Activated T-cell treated with anti-CD3 and anti-CD28 coated beads, Interleukin-2, amount 50 U/mL, for 4 hours (primary cell): ENCODE results near the gene SORCS2. TPM values are rescaled to one million over a fixed set of nuclear protein-coding genes. Genes with fewer than 3 reads are reported as not detected.

Experiments
- ATAC-seq, 2 donors: fragments of 200-7000 bp; cut with Tn5 transposase; one replicate each; pipeline ENCODE4 v1.10.0; 2021
- DNase-seq: peaks from one replicate; pipeline ENCODE4 v3.0.0-alpha.2; 2020
- H3K27me3 Mint-ChIP-seq: one replicate; pipeline ENCODE4 v1.8.0; 2021; ENCODE audit warnings: low read depth, mixed read lengths
- H3K36me3 Mint-ChIP-seq: one replicate; pipeline ENCODE4 v1.8.0; 2022; ENCODE audit warnings: mixed read lengths; ENCODE audit not compliant: insufficient read depth
- H3K4me1 Mint-ChIP-seq: one replicate; pipeline ENCODE4 v1.8.0; 2021; ENCODE audit warnings: low read depth, mixed read lengths
- H3K4me3 Mint-ChIP-seq: one replicate; pipeline ENCODE4 v1.8.0; 2021; ENCODE audit warnings: mild to moderate bottlenecking, moderate library complexity, mixed read lengths
- H3K9me3 Mint-ChIP-seq: one replicate; pipeline ENCODE4 v1.8.0; 2021; ENCODE audit warnings: mixed read lengths
- total RNA-seq, 3 donors: library from RNA; stranded (reverse); gene quantifications; one replicate each; pipeline ENCODE4 v1.2.1, GENCODE V29; 2021

Gene SORCS2
- total RNA-seq, 3 donors from 2014 or later, result 0.18 to 0.43 TPM; not detected in 1

DNA sequence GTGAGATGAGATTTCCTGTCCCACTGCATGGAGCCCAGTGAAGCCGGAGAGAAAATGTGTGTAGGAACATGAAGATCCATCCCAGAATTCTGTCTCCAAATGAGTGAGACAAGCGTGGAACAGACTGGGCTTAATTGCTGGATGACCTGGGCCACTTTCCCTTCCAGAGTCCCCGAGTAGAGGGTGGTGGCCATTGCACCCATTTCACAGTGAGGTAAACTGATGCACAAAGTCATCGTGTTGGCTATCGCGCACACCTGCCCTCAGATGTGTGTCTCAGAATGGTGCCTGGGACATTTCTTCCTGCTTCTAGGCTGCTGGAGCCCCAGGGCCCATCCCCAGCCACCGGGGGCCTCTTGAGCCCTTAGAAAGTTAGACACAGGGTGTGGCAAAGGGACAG is 285.4 kb downstream of the SORCS2 start:
- H3K9me3 Mint-ChIP-seq, result no peaks in the 10 kb centered on the region
- no peak overlapping the region for H3K4me3 Mint-ChIP-seq
- no peaks in the 10 kb centered on the region for H3K27me3 Mint-ChIP-seq
- DNase-seq, result no peak
- no peaks in the 10 kb centered on the region for H3K36me3 Mint-ChIP-seq
- H3K4me1 Mint-ChIP-seq, result no peaks in the 10 kb centered on the region
- ATAC-seq, result no peak

DNA sequence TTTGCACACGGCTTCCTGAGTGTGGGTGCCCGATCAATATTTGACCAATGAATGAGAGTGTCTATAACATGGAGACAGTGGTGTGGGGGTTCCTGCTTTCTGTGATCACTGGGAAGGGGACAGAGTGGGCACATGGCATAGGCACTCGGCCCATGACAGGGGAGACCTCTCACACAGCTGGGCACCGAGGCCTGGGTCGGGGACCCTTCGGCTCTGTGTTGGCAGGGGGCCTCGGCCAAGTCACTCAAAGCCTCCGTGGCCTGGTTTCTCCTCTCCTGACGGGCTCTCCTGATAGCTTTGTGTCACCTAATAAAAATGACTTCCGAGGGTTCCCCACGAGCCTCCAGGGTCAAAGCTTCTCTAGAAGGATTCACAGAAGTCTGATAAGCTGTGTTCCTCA is 286.3 kb downstream of the SORCS2 start:
- H3K36me3 Mint-ChIP-seq, result no peaks in the 10 kb centered on the region
- no peaks in the 10 kb centered on the region for H3K27me3 Mint-ChIP-seq
- no peak overlapping the region for H3K4me3 Mint-ChIP-seq
- no peaks in the 10 kb centered on the region for H3K4me1 Mint-ChIP-seq
- no peaks in the 10 kb centered on the region for H3K9me3 Mint-ChIP-seq
- DNase-seq (no peak), ATAC-seq (no peak)

DNA sequence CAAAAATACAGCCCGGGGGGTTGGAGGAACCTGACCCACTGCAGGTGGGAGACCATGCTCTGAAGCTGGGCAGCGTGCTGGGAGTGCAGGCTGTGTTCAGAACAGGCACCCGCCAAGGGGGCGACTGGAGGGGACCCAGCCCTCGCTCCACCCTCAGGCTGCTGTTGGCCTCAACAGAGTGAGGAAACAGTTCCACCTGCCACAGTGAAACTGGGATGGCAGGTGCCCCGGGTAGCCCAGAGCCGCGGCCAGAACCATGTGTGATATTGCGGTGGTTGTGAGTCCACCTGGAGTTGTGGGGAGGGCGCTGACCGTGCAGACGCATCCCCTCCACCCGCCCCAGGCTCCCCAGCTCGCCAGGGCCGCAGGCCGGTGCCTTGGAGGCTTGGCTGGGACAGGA is 288.1 kb downstream of the SORCS2 start:
- Mint-ChIP-seq H3K4me3 (no peak overlapping the region), H3K27me3 (peaks cover 3% of the 10 kb centered on the region), H3K9me3 (no peaks in the 10 kb centered on the region), H3K36me3 (no peaks in the 10 kb centered on the region), H3K4me1 (no peaks in the 10 kb centered on the region)
- ATAC-seq, result no peak
- no peak for DNase-seq

DNA sequence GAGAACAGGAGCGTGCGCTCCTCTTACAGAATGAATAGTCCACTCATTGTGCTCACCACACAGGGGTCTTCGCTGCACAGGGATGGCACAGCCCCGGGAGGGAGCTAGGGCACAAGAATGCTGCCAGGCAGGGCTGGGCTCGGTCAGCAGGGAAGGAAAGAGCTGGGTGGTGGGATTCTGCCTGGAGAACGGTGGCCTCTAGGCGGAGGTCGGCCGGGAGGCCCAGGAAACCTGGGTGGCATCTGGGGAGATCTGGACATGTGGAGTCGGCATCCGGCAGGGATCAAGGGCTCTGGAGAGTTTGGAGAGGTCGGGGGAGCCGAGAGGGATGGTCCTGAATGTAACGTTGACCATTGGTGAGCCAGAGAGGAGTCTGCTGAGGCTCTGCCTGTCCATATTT is 288.9 kb downstream of the SORCS2 start:
- H3K27me3 Mint-ChIP-seq, result peaks cover 3% of the 10 kb centered on the region
- H3K9me3 Mint-ChIP-seq, result no peaks in the 10 kb centered on the region
- DNase-seq (no peak), ATAC-seq (no peak)
- H3K4me3 Mint-ChIP-seq, result no peak overlapping the region
- H3K4me1 Mint-ChIP-seq, result no peaks in the 10 kb centered on the region
- H3K36me3 Mint-ChIP-seq, result no peaks in the 10 kb centered on the region

DNA sequence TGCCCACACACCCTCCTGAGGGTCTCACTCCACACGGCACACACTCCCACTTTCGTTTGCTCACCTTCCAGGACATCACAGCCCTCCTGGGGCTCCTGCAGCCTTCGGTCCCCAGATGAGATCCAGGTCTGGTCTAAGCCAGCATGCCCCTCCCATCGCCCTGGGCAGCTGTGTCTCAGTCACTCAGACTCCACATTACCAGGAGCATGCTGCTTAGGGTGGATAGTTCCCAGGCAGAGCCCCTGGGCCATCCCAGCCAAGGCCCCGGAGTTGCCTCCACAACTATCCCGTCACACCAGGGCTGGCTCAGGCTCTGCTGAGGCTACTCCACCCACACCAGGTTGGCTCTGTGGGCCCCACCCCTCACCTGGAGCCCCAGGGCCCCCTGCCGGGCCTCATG is 292.8 kb downstream of the SORCS2 start:
- DNase-seq (no peak), ATAC-seq (no peak)
- no peaks in the 10 kb centered on the region for H3K4me1 Mint-ChIP-seq
- H3K27me3 Mint-ChIP-seq, result peaks cover 21% of the 10 kb centered on the region
- no peaks in the 10 kb centered on the region for H3K36me3 Mint-ChIP-seq
- H3K4me3 Mint-ChIP-seq, result no peak overlapping the region
- H3K9me3 Mint-ChIP-seq, result no peaks in the 10 kb centered on the region

DNA sequence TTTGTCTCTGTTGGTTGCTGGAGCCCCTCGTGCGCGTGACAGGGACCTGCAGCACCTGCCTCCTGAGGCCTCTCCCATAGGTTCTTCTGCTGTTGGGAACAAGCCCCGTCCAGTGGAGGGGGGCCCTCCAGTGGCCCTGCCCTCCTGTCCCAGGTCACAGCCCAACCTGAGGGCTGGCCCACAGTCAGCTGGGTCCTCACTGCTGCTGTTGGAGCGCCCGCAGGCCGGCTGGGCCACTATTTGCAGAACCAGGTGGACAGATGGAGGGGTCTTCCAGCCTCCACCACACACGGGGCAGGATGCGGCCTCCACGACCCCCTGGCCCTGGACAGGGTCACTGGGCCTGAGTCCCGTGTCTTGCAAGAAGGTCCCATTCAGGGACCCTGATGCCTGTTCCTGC is 293.8 kb downstream of the SORCS2 start:
- Mint-ChIP-seq H3K4me3 (no peak overlapping the region), H3K4me1 (no peaks in the 10 kb centered on the region), H3K9me3 (no peaks in the 10 kb centered on the region), H3K27me3 (peaks cover 23% of the 10 kb centered on the region), H3K36me3 (no peaks in the 10 kb centered on the region)
- no peak for DNase-seq
- ATAC-seq, result no peak

DNA sequence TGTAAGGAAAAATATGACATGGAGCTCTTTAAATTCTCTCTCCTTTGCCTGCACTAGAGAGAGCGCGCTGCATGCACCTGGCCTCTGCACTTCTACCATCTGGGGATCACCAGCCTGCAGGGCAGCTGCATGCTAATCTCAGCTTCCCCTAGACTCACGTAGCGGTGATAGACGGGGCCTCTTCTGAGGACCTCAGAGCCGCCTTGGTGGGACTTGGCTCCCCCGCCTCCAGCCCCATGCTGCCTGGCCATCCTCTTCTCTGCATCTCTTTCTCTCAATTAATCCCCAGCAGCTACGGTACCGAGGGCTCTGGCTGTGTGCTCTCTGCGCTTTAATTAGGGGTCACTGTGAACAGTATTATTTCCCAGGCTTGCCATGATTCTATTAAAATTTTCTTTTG is 295.2 kb downstream of the SORCS2 start:
- no peaks in the 10 kb centered on the region for H3K9me3 Mint-ChIP-seq
- DNase-seq (no peak), ATAC-seq (no peak)
- H3K27me3 Mint-ChIP-seq, result peaks cover 24% of the 10 kb centered on the region
- H3K36me3 Mint-ChIP-seq, result no peaks in the 10 kb centered on the region
- H3K4me1 Mint-ChIP-seq, result no peaks in the 10 kb centered on the region
- H3K4me3 Mint-ChIP-seq, result no peak overlapping the region

DNA sequence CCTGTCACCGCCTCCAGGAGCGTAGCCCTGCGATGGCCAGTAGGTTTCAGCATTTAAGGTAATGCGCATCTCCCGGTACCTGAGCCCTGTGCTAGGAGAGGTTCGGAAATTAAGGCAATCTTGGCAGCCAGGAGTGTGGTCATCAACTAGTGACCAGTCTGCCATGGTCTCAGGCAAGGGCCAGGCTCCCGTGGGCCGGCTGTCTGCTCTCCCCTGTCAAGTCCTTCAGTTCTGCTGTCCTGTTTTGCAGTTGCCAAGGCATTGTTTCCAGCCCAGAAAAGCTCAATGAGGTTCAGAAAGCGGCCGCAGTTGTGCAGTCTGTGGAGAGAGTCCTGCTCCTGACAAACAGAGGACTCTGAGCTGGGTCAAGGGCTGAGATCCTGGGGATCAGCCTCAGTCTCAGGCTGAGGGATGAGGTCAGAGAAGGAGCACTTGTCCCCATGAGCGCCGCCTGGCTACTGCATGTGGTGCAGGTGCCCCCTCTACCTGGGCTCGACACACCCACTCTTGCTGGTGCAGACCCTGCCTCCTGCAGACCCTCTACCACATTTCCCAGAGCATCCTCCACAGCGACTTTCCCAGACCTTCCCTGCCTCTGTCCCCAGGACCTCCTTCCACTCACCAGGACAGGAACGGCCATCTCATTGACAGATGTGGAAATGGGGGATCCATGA is 295.8 kb downstream of the SORCS2 start:
- Mint-ChIP-seq H3K9me3 (no peaks in the 10 kb centered on the region), H3K4me3 (no peak overlapping the region), H3K36me3 (no peaks in the 10 kb centered on the region), H3K27me3 (peaks cover 24% of the 10 kb centered on the region), H3K4me1 (no peaks in the 10 kb centered on the region)
- DNase-seq, result no peak
- ATAC-seq, result no peak

DNA sequence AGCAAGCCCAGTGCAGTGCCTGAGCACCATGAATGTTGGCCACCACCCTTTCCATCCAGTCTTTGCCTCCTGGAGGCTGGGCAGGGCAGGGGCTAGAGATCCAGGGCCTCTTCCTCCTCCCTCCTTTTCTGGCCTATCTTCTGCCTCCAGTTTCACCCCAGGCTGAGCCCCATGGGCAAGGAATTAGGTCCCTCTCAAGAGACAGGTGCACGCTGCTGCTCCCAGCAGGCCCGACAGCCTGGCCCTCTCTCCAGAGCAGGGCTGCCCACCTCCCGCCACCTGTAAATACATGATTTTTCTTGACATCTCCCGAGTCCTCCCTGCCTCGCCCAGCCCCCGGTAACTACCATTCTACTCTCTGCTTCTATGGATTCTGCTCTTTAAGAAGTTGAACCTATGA is 299.6 kb downstream of the SORCS2 start:
- DNase-seq (no peak), ATAC-seq (no peak)
- Mint-ChIP-seq H3K36me3 (no peaks in the 10 kb centered on the region), H3K4me1 (no peaks in the 10 kb centered on the region), H3K4me3 (no peak overlapping the region), H3K9me3 (no peaks in the 10 kb centered on the region), H3K27me3 (peaks cover 20% of the 10 kb centered on the region)

DNA sequence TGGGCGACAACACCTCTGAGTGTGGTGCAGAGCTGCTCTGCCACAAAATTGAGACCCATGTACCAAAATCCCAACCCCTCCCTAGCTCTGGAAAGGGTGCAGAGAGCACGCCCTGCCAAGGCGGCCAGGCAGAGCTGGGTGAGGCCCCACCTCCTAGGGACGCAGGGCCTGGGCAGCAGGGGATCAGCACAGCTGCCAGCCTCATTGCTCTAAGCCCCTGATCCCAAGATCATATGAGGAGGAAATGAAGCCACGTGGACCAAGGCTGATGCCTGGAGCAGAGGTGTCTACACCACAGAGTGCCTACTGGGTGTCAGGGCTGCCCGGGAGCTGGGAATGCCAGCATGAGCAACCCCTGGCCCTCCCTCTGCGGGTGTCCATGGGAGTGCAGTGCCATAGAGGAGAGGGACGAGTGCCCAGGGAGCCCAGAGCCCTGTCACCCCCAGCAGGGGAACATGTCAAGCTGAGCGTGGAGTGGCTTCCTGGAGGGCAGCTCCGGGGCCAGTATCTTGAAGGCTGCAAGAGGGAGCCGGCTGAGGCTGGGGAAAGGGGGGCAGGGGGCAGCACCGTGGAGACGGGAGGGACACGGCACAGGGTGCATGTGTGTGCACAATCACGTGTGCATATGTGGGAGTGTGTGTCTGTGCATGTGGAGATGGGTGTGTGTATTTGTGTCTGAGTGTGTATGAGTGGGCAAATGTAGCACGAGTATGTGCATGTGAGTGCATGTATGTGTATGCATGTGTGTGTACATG is 306.3 kb downstream of the SORCS2 start:
- no peak overlapping the region for H3K4me3 Mint-ChIP-seq
- H3K36me3 Mint-ChIP-seq, result no peaks in the 10 kb centered on the region
- DNase-seq (no peak), ATAC-seq (no peak)
- H3K4me1 Mint-ChIP-seq, result no peaks in the 10 kb centered on the region
- H3K9me3 Mint-ChIP-seq, result no peaks in the 10 kb centered on the region
- peaks cover 8% of the 10 kb centered on the region for H3K27me3 Mint-ChIP-seq

DNA sequence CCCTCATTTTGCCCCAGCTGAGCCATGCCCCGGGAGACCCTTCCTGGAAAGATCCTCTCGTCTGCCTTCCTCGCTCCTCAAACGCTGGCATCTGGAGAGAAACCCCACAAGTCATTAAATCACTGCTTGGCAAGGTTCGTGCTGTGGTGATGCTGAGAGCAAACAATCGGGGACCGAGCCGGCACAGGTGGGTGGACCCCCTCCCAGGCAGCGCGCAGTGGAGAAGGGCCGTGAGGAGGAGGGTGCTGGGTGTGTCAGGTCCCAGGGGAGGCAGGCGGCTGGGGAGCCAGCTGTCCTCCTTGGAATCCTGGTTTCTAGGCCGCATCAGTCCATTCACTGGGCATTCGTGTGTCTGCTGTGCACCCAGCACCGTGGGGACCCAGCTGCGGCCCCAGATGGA is 307.3 kb downstream of the SORCS2 start:
- H3K4me1 Mint-ChIP-seq, result no peaks in the 10 kb centered on the region
- no peak overlapping the region for H3K4me3 Mint-ChIP-seq
- no peak for DNase-seq
- H3K36me3 Mint-ChIP-seq, result no peaks in the 10 kb centered on the region
- H3K27me3 Mint-ChIP-seq, result peaks cover 8% of the 10 kb centered on the region
- H3K9me3 Mint-ChIP-seq, result no peaks in the 10 kb centered on the region
- ATAC-seq, result no peak

DNA sequence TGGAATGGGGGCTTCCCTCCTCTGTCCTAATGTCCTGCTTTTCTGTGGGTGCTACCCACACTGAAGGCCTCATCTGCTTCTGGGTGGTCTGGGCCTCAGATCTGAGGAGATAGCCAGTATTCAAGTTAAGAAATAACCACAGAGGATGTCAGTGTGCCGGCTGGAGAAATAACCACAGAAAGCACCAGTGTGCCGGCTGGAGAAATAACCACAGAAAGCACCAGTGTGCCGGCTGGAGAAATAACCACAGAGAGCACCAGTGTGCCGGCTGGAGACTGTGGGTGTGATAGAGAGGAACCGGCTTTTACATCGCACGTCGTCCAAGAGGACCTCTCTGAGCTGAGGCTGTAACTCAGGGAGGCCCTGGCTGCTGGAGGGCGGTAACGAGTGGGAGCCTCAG is 308.1 kb downstream of the SORCS2 start:
- no peak overlapping the region for H3K4me3 Mint-ChIP-seq
- DNase-seq (no peak), ATAC-seq (no peak)
- peaks cover 8% of the 10 kb centered on the region for H3K27me3 Mint-ChIP-seq
- H3K4me1 Mint-ChIP-seq, result no peaks in the 10 kb centered on the region
- H3K36me3 Mint-ChIP-seq, result no peaks in the 10 kb centered on the region
- no peaks in the 10 kb centered on the region for H3K9me3 Mint-ChIP-seq

DNA sequence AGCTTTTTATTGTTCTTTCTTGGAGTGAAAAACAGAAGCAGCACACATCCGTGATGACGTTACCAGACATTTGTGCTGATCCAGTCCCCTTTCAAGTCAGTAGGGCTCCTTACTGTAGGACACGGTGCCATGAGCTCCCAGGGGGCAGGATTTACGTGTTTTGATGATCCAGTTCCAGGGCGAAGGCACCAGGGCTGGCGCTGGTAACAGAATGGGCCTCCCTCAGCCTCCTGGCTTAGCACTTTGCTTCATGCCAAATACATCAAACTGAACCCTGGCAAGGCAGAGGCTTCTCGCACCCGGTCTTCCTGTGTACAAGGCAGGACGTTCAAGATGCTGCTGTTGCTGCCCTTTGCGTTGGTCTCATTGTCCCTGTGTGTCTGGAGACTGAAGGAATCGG is 309.0 kb downstream of the SORCS2 start:
- ATAC-seq (no peak), DNase-seq (no peak)
- Mint-ChIP-seq H3K27me3 (peaks cover 8% of the 10 kb centered on the region), H3K4me3 (no peak overlapping the region), H3K9me3 (no peaks in the 10 kb centered on the region), H3K4me1 (no peaks in the 10 kb centered on the region), H3K36me3 (no peaks in the 10 kb centered on the region)

DNA sequence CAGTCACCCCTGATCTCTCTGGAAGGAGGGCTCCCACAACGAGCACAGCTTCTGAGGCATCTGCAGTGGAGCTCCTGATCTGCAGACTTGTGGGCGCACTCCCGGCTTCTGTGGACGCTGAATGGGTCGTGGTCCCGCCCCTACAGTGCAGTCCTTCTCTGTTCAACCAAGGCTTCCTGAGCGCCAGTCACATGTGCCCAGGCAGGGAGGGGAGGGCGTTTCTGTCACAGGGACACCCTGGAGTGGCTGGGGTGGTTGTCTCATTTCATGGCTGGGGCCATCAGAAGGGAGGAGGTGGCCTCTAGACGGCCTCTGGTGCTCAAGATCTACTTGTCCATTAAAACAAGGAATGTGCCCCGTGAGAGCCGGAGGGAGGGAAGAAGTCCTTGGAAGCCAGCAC is 309.5 kb downstream of the SORCS2 start:
- Mint-ChIP-seq H3K9me3 (no peaks in the 10 kb centered on the region), H3K27me3 (peaks cover 11% of the 10 kb centered on the region)
- no peak for DNase-seq

DNA sequence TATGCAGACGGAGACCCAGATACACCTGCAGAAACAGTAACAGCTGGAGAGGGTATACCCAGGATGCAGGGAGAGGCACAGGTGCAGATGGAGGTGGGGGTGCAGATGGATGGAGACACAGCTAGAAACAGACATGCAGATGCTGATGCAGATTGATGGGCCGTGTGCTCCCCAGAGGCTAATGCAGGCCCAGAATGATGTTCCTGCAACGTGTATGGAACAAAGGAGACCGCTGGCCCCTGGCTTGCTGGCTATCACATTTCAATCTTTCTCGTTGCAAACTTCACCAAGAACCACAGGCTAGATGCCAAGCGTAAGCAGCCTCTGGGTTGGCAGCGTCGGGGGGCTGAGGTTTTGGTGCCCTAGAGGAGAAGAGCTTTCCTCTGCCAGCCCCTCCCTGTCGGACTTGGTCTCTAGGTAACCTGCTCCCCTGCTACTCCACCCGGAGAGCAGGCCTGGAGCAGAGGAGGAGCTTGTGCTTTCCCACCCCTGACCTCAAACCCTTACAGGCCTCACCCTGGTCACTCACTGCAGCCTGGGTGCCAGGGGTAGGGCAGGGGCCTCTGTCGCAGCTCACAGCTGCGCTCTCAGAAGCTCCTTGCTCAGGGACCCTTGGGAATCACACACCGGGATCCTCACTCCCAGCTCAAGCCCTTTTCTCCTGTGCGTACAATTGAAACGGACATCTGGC is 311.4 kb downstream of the SORCS2 start:
- H3K36me3 Mint-ChIP-seq, result no peaks in the 10 kb centered on the region
- DNase-seq (no peak), ATAC-seq (no peak)
- peaks cover 2% of the 10 kb centered on the region for H3K4me1 Mint-ChIP-seq
- peaks cover 19% of the 10 kb centered on the region for H3K27me3 Mint-ChIP-seq
- H3K4me3 Mint-ChIP-seq, result no peak overlapping the region
- H3K9me3 Mint-ChIP-seq, result no peaks in the 10 kb centered on the region

More for the DNA sequence above, 309.5 kb downstream of the SORCS2 start:
- Mint-ChIP-seq H3K4me1 (no peaks in the 10 kb centered on the region), H3K36me3 (no peaks in the 10 kb centered on the region), H3K4me3 (no peak overlapping the region)
- ATAC-seq, result no peak
